Measurements from ENCODE around the gene SLC16A10.

The SLC16A10 gene

GRCh38 chr6:111105578-111105977 lies 18.3 kb downstream of the SLC16A10 start:
- Histone ChIP-seq H3K4me3 (ENCODE audit: low read depth, low read length) (no peak overlapping the region), H3K27me3 (ENCODE audit: insufficient read depth, low read depth, severe bottlenecking) (no peaks in the 10 kb centered on the region), H3K27ac (no peak overlapping the region), H3K9me3 (ENCODE audit: severe bottlenecking) (peaks cover 3% of the 10 kb centered on the region), H3K36me3 (no peaks in the 10 kb centered on the region)
- TF ChIP-seq CTCF (IDR thresholded peaks at IDR 0.05; ENCODE audit: low read depth, low read length) = no peak
- DNase-seq = peak; percentile 10

- no peaks in the 10 kb centered on the region for H3K27me3 ChIP-seq (ENCODE audit: insufficient read depth, low read depth, severe bottlenecking)
- H3K36me3 ChIP-seq = no peaks in the 10 kb centered on the region
- peaks cover 3% of the 10 kb centered on the region for H3K9me3 ChIP-seq (ENCODE audit: severe bottlenecking)
- no peak overlapping the region for H3K4me3 ChIP-seq (ENCODE audit: low read depth, low read length)
- H3K27ac ChIP-seq = no peak overlapping the region
- no peak for DNase-seq
- TF ChIP-seq CTCF (IDR thresholded peaks at IDR 0.05; ENCODE audit: low read depth, low read length) = no peak
Measured at GRCh38 chr6:111107589-111107988, 20.3 kb downstream of the SLC16A10 start.

- no peak overlapping the region for H3K27ac ChIP-seq
- no peak overlapping the region for H3K4me3 ChIP-seq (ENCODE audit: low read depth, low read length)
- H3K27me3 ChIP-seq (ENCODE audit: insufficient read depth, low read depth, severe bottlenecking) = no peaks in the 10 kb centered on the region
- no peak for TF ChIP-seq CTCF (IDR thresholded peaks at IDR 0.05; ENCODE audit: low read depth, low read length)
- no peak for DNase-seq
- peaks cover 3% of the 10 kb centered on the region for H3K9me3 ChIP-seq (ENCODE audit: severe bottlenecking)
- H3K36me3 ChIP-seq = no peaks in the 10 kb centered on the region
Measured at GRCh38 chr6:111110036-111110435, 22.7 kb downstream of the SLC16A10 start.

GRCh38 chr6:111113336-111114086 lies 26.2 kb downstream of the SLC16A10 start:
- no peak overlapping the region for H3K4me3 ChIP-seq (ENCODE audit: low read depth, low read length)
- H3K27ac ChIP-seq = no peak overlapping the region

GRCh38 chr6:111114087-111114443 lies 26.8 kb downstream of the SLC16A10 start:
- Histone ChIP-seq H3K36me3 (no peaks in the 10 kb centered on the region), H3K9me3 (ENCODE audit: severe bottlenecking) (no peaks in the 10 kb centered on the region), H3K4me3 (ENCODE audit: low read depth, low read length) (no peak overlapping the region), H3K27me3 (ENCODE audit: insufficient read depth, low read depth, severe bottlenecking) (no peaks in the 10 kb centered on the region), H3K27ac (no peak overlapping the region)
- TF ChIP-seq CTCF (IDR thresholded peaks at IDR 0.05; ENCODE audit: low read depth, low read length) = no peak
- DNase-seq = no peak

More at GRCh38 chr6:111113336-111114086, 26.2 kb downstream of the SLC16A10 start:
- Histone ChIP-seq H3K9me3 (ENCODE audit: severe bottlenecking) (no peaks in the 10 kb centered on the region), H3K27me3 (ENCODE audit: insufficient read depth, low read depth, severe bottlenecking) (no peaks in the 10 kb centered on the region), H3K36me3 (no peaks in the 10 kb centered on the region)
- DNase-seq = no peak
- TF ChIP-seq CTCF (IDR thresholded peaks at IDR 0.05; ENCODE audit: low read depth, low read length) = no peak

- H3K9me3 ChIP-seq (ENCODE audit: severe bottlenecking) = peaks cover 2% of the 10 kb centered on the region
- H3K4me3 ChIP-seq (ENCODE audit: low read depth, low read length) = no peak overlapping the region
- TF ChIP-seq CTCF (IDR thresholded peaks at IDR 0.05; ENCODE audit: low read depth, low read length) = no peak
- no peaks in the 10 kb centered on the region for H3K27me3 ChIP-seq (ENCODE audit: insufficient read depth, low read depth, severe bottlenecking)
- H3K36me3 ChIP-seq = no peaks in the 10 kb centered on the region
- DNase-seq = no peak
- no peak overlapping the region for H3K27ac ChIP-seq
Measured at GRCh38 chr6:111114482-111114881, 27.2 kb downstream of the SLC16A10 start.

Measured in WERI-Rb-1 (cell line).